GM23338 (cell line): Measurements from ENCODE around the gene SHFL. TPM values are rescaled to one million over a fixed set of nuclear protein-coding genes. Genes with fewer than 3 reads are reported as not detected.

Experiments
- ATAC-seq: fragments of 200-7000 bp; cut with Tn5 transposase; 3 replicates; pipeline ENCODE4 v1.9.1; 2020
- DNase-seq: peaks from one replicate; pipeline ENCODE4 v3.0.0-alpha.2; 2015; ENCODE audit warnings: low spot score
- H2AFZ ChIP-seq: fragments of 200-600 bp; sonication (generic); 2 replicates; pipeline ENCODE4 v1.8.0; 2016; ENCODE audit warnings: antibody characterized with exemption, mild to moderate bottlenecking, moderate library complexity
- H3F3A ChIP-seq: fragments of 200-600 bp; sonication (generic); replicated peaks from 2 replicates; pipeline ENCODE4 v1.8.0; 2017; ENCODE audit warnings: antibody characterized with exemption, mixed run types, low read depth
- H3K27ac ChIP-seq: fragments of 200-600 bp; sonication (generic); 2 replicates; pipeline ENCODE4 v1.6.1; 2016; ENCODE audit warnings: low read depth
- H3K27me3 ChIP-seq: fragments of 200-600 bp; sonication (generic); 2 replicates; pipeline ENCODE4 v1.8.0; 2016; ENCODE audit warnings: mild to moderate bottlenecking, mixed run types, moderate library complexity; ENCODE audit not compliant: insufficient read depth
- H3K36me3 ChIP-seq: fragments of 200-600 bp; sonication (generic); 2 replicates; pipeline ENCODE4 v1.8.0; 2016; ENCODE audit warnings: mild to moderate bottlenecking; ENCODE audit not compliant: insufficient read depth
- H3K4me1 ChIP-seq: fragments of 200-600 bp; sonication (generic); 2 replicates; pipeline ENCODE4 v1.8.0; 2016; ENCODE audit warnings: mild to moderate bottlenecking, moderate library complexity; ENCODE audit not compliant: insufficient read depth
- H3K4me2 ChIP-seq: fragments of 200-600 bp; sonication (generic); 2 replicates; pipeline ENCODE4 v1.7.1; 2017; ENCODE audit warnings: mixed run types
- H3K4me3 ChIP-seq: fragments of 200-600 bp; sonication (generic); 2 replicates; pipeline ENCODE4 v1.6.1; 2016; ENCODE audit warnings: mixed run types
- H3K79me2 ChIP-seq: fragments of 200-600 bp; sonication (generic); replicated peaks from 2 replicates; pipeline ENCODE4 v1.8.0; 2017; ENCODE audit warnings: mild to moderate bottlenecking; ENCODE audit not compliant: insufficient read depth
- H3K9me2 ChIP-seq: fragments of 200-600 bp; sonication (generic); 2 replicates; pipeline ENCODE4 v1.8.0; 2017; ENCODE audit not compliant: insufficient read depth
- H4K20me1 ChIP-seq: fragments of 200-600 bp; sonication (generic); replicated peaks from 2 replicates; pipeline ENCODE4 v1.8.0; 2017; ENCODE audit warnings: mild to moderate bottlenecking; ENCODE audit not compliant: insufficient read depth
- H3K27ac Mint-ChIP-seq: 2 replicates; pipeline ENCODE4 v1.8.0; 2020; ENCODE audit warnings: inconsistent platforms, mild to moderate bottlenecking, moderate library complexity, mixed read lengths
- H3K27me3 Mint-ChIP-seq: 3 replicates; pipeline ENCODE4 v1.8.0; 2022; ENCODE audit warnings: low read depth, mild to moderate bottlenecking, moderate library complexity, mixed read lengths, inconsistent platforms; ENCODE audit not compliant: insufficient read depth, poor library complexity
- H3K36me3 Mint-ChIP-seq: 3 replicates; pipeline ENCODE4 v1.8.0; 2021; ENCODE audit warnings: low read depth, mild to moderate bottlenecking, inconsistent platforms, moderate library complexity, mixed read lengths
- H3K4me1 Mint-ChIP-seq: 3 replicates; pipeline ENCODE4 v1.8.0; 2020; ENCODE audit warnings: mild to moderate bottlenecking, inconsistent platforms, mixed read lengths
- H3K4me3 Mint-ChIP-seq: 3 replicates; pipeline ENCODE4 v1.8.0; 2021; ENCODE audit warnings: moderate library complexity, mild to moderate bottlenecking, inconsistent platforms, mixed read lengths
- H3K9me3 Mint-ChIP-seq: 3 replicates; pipeline ENCODE4 v1.8.0; 2020; ENCODE audit warnings: moderate library complexity, mild to moderate bottlenecking, inconsistent platforms, mixed read lengths
- CREB1 ChIP-seq: fragments of 250-450 bp; sonication (Bioruptor Pico); IDR thresholded peaks from 2 replicates; pipeline ENCODE4 v1.5.0; 2020; ENCODE audit warnings: low read depth, mild to moderate bottlenecking, moderate library complexity
- EZH2phosphoT487 ChIP-seq: fragments of 200-600 bp; sonication (generic); IDR thresholded peaks from one replicate; pipeline ENCODE4 v1.8.1; 2018; ENCODE audit warnings: antibody characterized with exemption; ENCODE audit not compliant: unreplicated experiment
- JUNB ChIP-seq: IDR thresholded peaks from one replicate; pipeline ENCODE4 v1.6.1; 2016; ENCODE audit warnings: antibody characterized with exemption; ENCODE audit not compliant: unreplicated experiment
- NANOG ChIP-seq: IDR thresholded peaks from 2 replicates; pipeline ENCODE4 v1.6.1; 2016; ENCODE audit warnings: antibody characterized with exemption, borderline replicate concordance
- STAT1 ChIP-seq: IDR thresholded peaks from one replicate; pipeline ENCODE4 v1.6.1; 2016; ENCODE audit warnings: antibody characterized with exemption; ENCODE audit not compliant: unreplicated experiment
- ZNF331 ChIP-seq: fragments of 250-450 bp; sonication (Bioruptor Pico); IDR thresholded peaks from 2 replicates; pipeline ENCODE4 v1.5.0; 2020; ENCODE audit warnings: low read depth, mild to moderate bottlenecking, moderate library complexity
- ZNF462 ChIP-seq: fragments of 250-450 bp; sonication (Bioruptor Pico); IDR thresholded peaks from 2 replicates; pipeline ENCODE4 v1.5.0; 2020; ENCODE audit warnings: mild to moderate bottlenecking, moderate library complexity
- polyA plus RNA-seq: library from polyadenylated mRNA; unstranded; fragments of >200 nt; fragmentation: Nextera tagmentation; extraction: Ambion mirVana; gene quantifications from 2 replicates; pipeline ENCODE4 v1.2.1, GENCODE V29; 2016
- total RNA-seq: library from RNA; depleted of rRNA; stranded (reverse); fragments of >200 nt; shearing (Covaris generic); gene quantifications from 2 replicates; pipeline ENCODE4 v1.2.3, GENCODE V29; 2014

The SHFL gene
- total and polyA plus RNA-seq, 2 experiments from 2014 or later: 31.7 to 32.1 TPM

- Histone ChIP-seq H3K4me1 (no peaks in the 10 kb centered on the region; the same call in 1 of the 2 replicates), H3K36me3 (no peaks in the 10 kb centered on the region), H3K27ac (no peak overlapping the region), H3K9me2 (no peaks in the 10 kb centered on the region), H2AFZ (no peak overlapping the region), H3K27me3 (no peaks in the 10 kb centered on the region), H3K4me2 (no peak overlapping the region), H3K79me2 (no peaks in the 10 kb centered on the region), H3F3A (no peaks in the 10 kb centered on the region), H3K4me3 (no peak overlapping the region), H4K20me1 (peaks cover 8% of the 10 kb centered on the region; the same call in 1 of the 2 replicates)
- ATAC-seq (no peak), DNase-seq (no peak)
- no peak for TF ChIP-seq STAT1
- TF ChIP-seq NANOG: no peak
- no peak for TF ChIP-seq CREB1 (CRISPR knock-in tag)
- TF ChIP-seq ZNF331 (CRISPR knock-in tag): no peak
- TF ChIP-seq JUNB: no peak
- peaks cover 12% of the 10 kb centered on the region for H3K27me3 Mint-ChIP-seq
- H3K27ac Mint-ChIP-seq: no peak overlapping the region
- H3K36me3 Mint-ChIP-seq: no peaks in the 10 kb centered on the region
- no peaks in the 10 kb centered on the region for H3K9me3 Mint-ChIP-seq
- no peaks in the 10 kb centered on the region; the same call in 2 of the 3 replicates for H3K4me1 Mint-ChIP-seq
- H3K4me3 Mint-ChIP-seq: no peak overlapping the region; the same call in 2 of the 3 replicates
Measured at GRCh38 chr19:10083911-10084310, 2.2 kb upstream of the SHFL start.

- no peaks in the 10 kb centered on the region; the same call in 2 of the 3 replicates for H3K4me1 Mint-ChIP-seq
- no peaks in the 10 kb centered on the region for H3K9me3 Mint-ChIP-seq
- no peak overlapping the region for H3K27ac Mint-ChIP-seq
- H3K79me2 ChIP-seq: no peaks in the 10 kb centered on the region
- H4K20me1 ChIP-seq: peaks cover 8% of the 10 kb centered on the region; the same call in 1 of the 2 replicates
- TF ChIP-seq ZNF462 (CRISPR knock-in tag): no peak
- TF ChIP-seq EZH2phosphoT487: no peak
- H3K4me3 Mint-ChIP-seq: peak overlapping the region; percentile 81; the same call in 1 of the 3 replicates
- DNase-seq (no peak), ATAC-seq (no peak)
- H3K4me1 ChIP-seq: no peaks in the 10 kb centered on the region; the same call in 1 of the 2 replicates
- H3K27ac ChIP-seq: no peak overlapping the region
- no peak overlapping the region for H3K4me2 ChIP-seq
- no peak overlapping the region for H3K4me3 ChIP-seq
- no peaks in the 10 kb centered on the region for H3K27me3 ChIP-seq
- no peaks in the 10 kb centered on the region for H3K9me2 ChIP-seq
- H3K36me3 Mint-ChIP-seq: peaks cover under 1% of the 10 kb centered on the region
- H3F3A ChIP-seq: no peaks in the 10 kb centered on the region
- no peak overlapping the region for H2AFZ ChIP-seq
- H3K36me3 ChIP-seq: no peaks in the 10 kb centered on the region
- peaks cover 11% of the 10 kb centered on the region for H3K27me3 Mint-ChIP-seq
Measured at GRCh38 chr19:10084803-10085202, 1.3 kb upstream of the SHFL start.
